Measurements from ENCODE around the gene EML6. TPM values are rescaled to one million over a fixed set of nuclear protein-coding genes. Genes with fewer than 3 reads are reported as not detected.

EML6 gene
- total RNA-seq, 1 experiment from 2014 or later = 6.6 TPM

- Histone ChIP-seq H3K27ac (ENCODE audit: low read depth, low read length) (no peak overlapping the region), H3K79me2 (ENCODE audit: insufficient read depth, low read length) (no peaks in the 10 kb centered on the region), H3K27me3 (ENCODE audit: insufficient read depth, low read length) (no peaks in the 10 kb centered on the region), H3K9me3 (ENCODE audit: control insufficient read depth in 1 of 2, insufficient read depth in 1 of 2, low read depth in 1 of 2, low read length in 2 of 2) (no peaks in the 10 kb centered on the region), H3K9ac (ENCODE audit: low read length) (no peak overlapping the region), H3K36me3 (ENCODE audit: control insufficient read depth in 1 of 2, insufficient read depth in 2 of 2, low read length in 2 of 2) (no peaks in the 10 kb centered on the region), H3K4me3 (replicated peaks in 1 of 2; ENCODE audit: low read depth in 1 of 2, low read length in 2 of 2) (no peak overlapping the region), H3K4me1 (ENCODE audit: control insufficient read depth in 1 of 2, insufficient read depth in 2 of 2, low read length in 2 of 2) (no peaks in the 10 kb centered on the region), H3K9me2 (ENCODE audit: insufficient read depth) (0 out of 2 replicates have a peak, but pooled peaks cover 5% of the 10 kb centered on the region), H3K4me2 (ENCODE audit: low read length) (no peak overlapping the region), H2AFZ (ENCODE audit: low read depth, low read length, poor library complexity, severe bottlenecking) (no peak overlapping the region), H4K20me1 (ENCODE audit: insufficient read depth) (no peaks in the 10 kb centered on the region)
- ChIA-PET POLR2A (no interaction called here), RAD21 (ENCODE audit: low non-redundant PET in 1 of 2, low total read pairs in 2 of 2, uncharacterized antibody in 2 of 2, unreplicated experiment in 2 of 2) (no interaction called here), CTCF (interaction anchor here (0.7 to 4.5 kb wide), 2 partner anchors 15 to 71 kb away, joined by 3 to 30 read pairs; no protein-coding TSS in a partner anchor)
- no TSS peak for BruUV-seq (replicated peaks)
- ATAC-seq (no peak), DNase-seq (ENCODE audit: low read depth, low spot score) (no peak)
- intact Hi-C loops (cut with micrococcal nuclease) = no loop called here
- TF ChIP-seq EZH2phosphoT487 (IDR thresholded peaks at IDR 0.05; ENCODE audit: borderline replicate concordance) (no peak), ELF1 (IDR thresholded peaks at IDR 0.05; ENCODE audit: borderline replicate concordance, low read depth) (no peak), EGR1 (IDR thresholded peaks at IDR 0.05; ENCODE audit: low read depth) (no peak), ZNF274 (IDR thresholded peaks at IDR 0.05; ENCODE audit: low read depth, low read length) (no peak), POLR2AphosphoS5 (IDR thresholded peaks at IDR 0.05; ENCODE audit: low read depth, low read length) (no peak), CBX3 (IDR thresholded peaks at IDR 0.05; ENCODE audit: low read depth) (no peak), FOSL1 (IDR thresholded peaks at IDR 0.05; ENCODE audit: low read depth) (no peak), REST (IDR thresholded peaks at IDR 0.05; ENCODE audit: low read depth) (no peak), SP1 (IDR thresholded peaks at IDR 0.05; ENCODE audit: low read depth) (no peak), SIN3A (IDR thresholded peaks at IDR 0.05; ENCODE audit: low read depth) (no peak)
- TF ChIP-seq, protein P1, sequence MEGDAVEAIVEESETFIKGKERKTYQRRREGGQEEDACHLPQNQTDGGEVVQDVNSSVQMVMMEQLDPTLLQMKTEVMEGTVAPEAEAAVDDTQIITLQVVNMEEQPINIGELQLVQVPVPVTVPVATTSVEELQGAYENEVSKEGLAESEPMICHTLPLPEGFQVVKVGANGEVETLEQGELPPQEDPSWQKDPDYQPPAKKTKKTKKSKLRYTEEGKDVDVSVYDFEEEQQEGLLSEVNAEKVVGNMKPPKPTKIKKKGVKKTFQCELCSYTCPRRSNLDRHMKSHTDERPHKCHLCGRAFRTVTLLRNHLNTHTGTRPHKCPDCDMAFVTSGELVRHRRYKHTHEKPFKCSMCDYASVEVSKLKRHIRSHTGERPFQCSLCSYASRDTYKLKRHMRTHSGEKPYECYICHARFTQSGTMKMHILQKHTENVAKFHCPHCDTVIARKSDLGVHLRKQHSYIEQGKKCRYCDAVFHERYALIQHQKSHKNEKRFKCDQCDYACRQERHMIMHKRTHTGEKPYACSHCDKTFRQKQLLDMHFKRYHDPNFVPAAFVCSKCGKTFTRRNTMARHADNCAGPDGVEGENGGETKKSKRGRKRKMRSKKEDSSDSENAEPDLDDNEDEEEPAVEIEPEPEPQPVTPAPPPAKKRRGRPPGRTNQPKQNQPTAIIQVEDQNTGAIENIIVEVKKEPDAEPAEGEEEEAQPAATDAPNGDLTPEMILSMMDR (IDR thresholded peaks at IDR 0.05 in 2 of 3, conservative IDR thresholded peaks at IDR 0.05 in 1 of 3; ENCODE audit: borderline replicate concordance in 1 of 3, insufficient read depth in 1 of 3, low read depth in 2 of 3, low read length in 2 of 3) = no peak
Measured at GRCh38 chr2:54680397-54681041, 42.9 kb upstream of the EML6 start.

All from HCT116 (cell line).